ENCODE measurements around the gene POU2AF3. TPM values are rescaled to one million over a fixed set of nuclear protein-coding genes. Genes with fewer than 3 reads are reported as not detected.

The POU2AF3 gene
- total RNA-seq, 6 experiments from 2014 or later: 0.39 to 0.86 (median 0.52) TPM

DNA sequence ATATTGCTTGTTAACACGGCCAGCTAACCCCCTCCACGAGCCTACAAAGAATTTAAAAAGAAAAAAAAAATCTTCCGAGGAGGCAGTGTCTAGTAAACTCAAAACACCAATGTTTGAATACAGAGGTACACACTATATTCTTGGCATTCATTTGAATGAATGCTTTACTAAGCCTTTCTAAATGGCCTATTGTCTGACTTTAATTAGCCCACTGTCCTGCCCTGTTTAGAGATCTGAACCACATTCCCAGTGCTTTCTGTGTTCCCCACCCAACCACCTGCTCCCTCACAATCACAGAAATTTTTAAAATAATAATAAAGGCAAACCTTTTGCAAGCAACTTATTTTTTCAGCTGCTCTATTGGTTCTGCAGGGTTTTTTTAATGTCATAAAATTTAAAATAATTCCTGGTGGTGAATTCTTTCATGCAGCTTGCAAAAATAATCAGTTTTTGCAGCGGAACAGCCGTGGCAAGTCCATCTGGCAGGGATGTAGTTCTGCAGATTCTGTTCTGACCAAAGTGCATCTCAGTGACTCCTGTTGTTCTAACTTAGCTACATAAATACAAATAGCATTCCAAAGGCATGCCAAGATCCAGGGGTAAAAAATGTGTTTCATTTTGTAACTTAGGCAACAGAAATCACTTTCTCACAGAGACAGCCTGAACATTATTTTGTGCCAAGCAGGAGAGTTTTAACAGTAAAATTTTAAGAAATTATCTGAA lies 29.0 kb upstream of the POU2AF3 start:
- ATAC-seq (peak; percentile 75 to 97 (median 87)), DNase-seq (no peak)
- Histone ChIP-seq H3K27ac (no peak overlapping the region), H3K36me3 (no peaks in the 10 kb centered on the region), H3K4me3 (no peak overlapping the region), H3K27me3 (no peaks in the 10 kb centered on the region), H3K4me1 (no peaks in the 10 kb centered on the region), H3K9me3 (no peaks in the 10 kb centered on the region)
- WGBS (ENCODE audit: insufficient coverage, low coverage, low lambda C conversion rate, missing lambda C conversion rate): 32% methylated on average over 5 of the region's 5 CpGs
- TF ChIP-seq, protein P1, sequence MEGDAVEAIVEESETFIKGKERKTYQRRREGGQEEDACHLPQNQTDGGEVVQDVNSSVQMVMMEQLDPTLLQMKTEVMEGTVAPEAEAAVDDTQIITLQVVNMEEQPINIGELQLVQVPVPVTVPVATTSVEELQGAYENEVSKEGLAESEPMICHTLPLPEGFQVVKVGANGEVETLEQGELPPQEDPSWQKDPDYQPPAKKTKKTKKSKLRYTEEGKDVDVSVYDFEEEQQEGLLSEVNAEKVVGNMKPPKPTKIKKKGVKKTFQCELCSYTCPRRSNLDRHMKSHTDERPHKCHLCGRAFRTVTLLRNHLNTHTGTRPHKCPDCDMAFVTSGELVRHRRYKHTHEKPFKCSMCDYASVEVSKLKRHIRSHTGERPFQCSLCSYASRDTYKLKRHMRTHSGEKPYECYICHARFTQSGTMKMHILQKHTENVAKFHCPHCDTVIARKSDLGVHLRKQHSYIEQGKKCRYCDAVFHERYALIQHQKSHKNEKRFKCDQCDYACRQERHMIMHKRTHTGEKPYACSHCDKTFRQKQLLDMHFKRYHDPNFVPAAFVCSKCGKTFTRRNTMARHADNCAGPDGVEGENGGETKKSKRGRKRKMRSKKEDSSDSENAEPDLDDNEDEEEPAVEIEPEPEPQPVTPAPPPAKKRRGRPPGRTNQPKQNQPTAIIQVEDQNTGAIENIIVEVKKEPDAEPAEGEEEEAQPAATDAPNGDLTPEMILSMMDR (IDR thresholded peaks at IDR 0.05): no peak
- no peak for TF ChIP-seq POLR2A (IDR thresholded peaks at IDR 0.05)
- intact Hi-C loops (cut with DNase I): no loop called here

DNA sequence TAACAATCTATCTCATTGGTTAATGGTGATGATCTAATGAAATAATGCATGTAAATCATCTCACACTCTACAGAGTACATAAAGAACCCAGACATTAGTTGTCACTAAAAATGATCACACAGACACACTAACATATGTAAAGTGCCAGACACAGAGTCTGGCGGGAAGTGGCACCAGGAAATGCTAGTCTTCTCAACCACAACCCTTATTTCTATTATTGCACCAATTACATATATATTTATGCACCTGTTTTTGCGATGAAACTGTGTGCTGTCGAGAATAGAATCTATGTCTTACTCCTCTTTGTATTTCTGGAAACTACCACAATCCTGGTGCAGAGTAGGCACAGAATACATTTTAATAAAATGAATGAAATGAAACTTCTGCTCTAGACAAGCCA lies 25.9 kb upstream of the POU2AF3 start:
- Histone ChIP-seq H3K4me1 (no peaks in the 10 kb centered on the region), H3K27me3 (no peaks in the 10 kb centered on the region), H3K9me3 (no peaks in the 10 kb centered on the region), H3K36me3 (no peaks in the 10 kb centered on the region), H3K27ac (no peak overlapping the region), H3K4me3 (no peak overlapping the region)
- ATAC-seq: no peak
- intact Hi-C loops (cut with DNase I): no loop called here
- TF ChIP-seq, protein P1 (IDR thresholded peaks at IDR 0.05): no peak
- no peak for TF ChIP-seq POLR2A (IDR thresholded peaks at IDR 0.05)
- 82% methylated on average over 3 of the region's 3 CpGs for WGBS (ENCODE audit: insufficient coverage, low coverage, low lambda C conversion rate, missing lambda C conversion rate)
- no peak for DNase-seq

DNA sequence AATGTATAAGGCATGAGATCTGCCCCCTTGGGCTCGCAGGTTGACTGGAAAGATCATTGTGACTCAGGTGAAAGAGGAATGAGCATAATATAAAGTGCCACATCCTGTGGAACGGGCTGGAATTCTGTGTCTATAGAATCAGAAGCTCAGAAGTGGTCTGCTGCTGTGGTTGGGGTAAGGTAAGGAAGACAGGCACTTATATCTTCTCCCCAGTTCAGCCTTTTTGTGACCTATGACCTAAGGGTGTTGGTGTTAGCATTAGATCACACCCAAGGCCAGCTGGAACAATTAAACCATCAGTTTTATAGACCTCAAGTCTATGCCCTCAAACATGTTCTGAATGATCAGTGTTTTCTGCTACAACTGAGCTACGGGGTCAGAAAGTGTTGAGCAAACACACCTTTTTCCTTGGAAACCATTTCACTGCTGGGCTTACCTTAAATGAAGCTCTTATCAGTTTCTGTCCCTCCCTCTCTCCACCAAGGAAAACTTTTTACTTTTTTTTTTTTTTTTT lies 15.7 kb upstream of the POU2AF3 start:
- H3K9me3 ChIP-seq: no peaks in the 10 kb centered on the region
- 45% methylated on average over 3 of the region's 3 CpGs for WGBS (ENCODE audit: insufficient coverage, low coverage, low lambda C conversion rate, missing lambda C conversion rate)
- no peaks in the 10 kb centered on the region for H3K4me1 ChIP-seq
- no peak overlapping the region for H3K4me3 ChIP-seq
- H3K27me3 ChIP-seq: no peaks in the 10 kb centered on the region
- ATAC-seq: no peak
- no peak for DNase-seq
- intact Hi-C loops (cut with DNase I): loop anchor here in 1 of 2 donors (5.0 kb wide), 1 partner anchor 140 kb away; no protein-coding TSS in a partner anchor
- TF ChIP-seq, protein P1 (IDR thresholded peaks at IDR 0.05): no peak
- no peak for TF ChIP-seq POLR2A (IDR thresholded peaks at IDR 0.05)
- no peak overlapping the region for H3K27ac ChIP-seq
- no peaks in the 10 kb centered on the region for H3K36me3 ChIP-seq

DNA sequence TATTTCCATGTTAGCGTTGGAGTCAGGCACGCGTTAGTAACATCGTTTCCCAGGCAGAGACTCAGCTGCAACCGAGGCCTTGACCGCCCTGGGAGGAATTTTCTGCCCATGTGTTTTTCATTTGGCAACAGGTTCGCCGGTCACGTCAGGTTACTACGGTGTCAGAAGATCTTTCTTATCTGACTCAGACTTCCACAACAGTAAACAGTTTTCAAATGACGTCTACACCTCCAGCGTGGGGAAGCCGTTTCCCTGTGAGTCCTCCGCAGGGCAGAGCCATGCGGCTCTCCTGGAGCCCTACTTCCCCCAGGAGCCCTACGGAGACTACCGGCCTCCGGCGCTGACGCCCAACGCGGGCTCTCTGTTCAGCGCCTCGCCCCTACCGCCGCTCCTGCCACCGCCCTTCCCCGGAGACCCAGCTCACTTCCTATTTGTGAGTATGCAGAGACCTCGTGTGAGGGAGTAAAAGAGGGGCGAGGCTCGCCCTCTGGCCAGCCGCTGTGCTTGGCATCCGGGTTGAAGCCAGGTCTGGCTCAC lies 14.3 kb upstream of the POU2AF3 start:
- no peak overlapping the region for H3K27ac ChIP-seq
- H3K4me3 ChIP-seq: no peak overlapping the region
- intact Hi-C loops (cut with DNase I): loop anchor here in 1 of 2 donors (5.0 kb wide), 1 partner anchor 138 kb away; no protein-coding TSS in a partner anchor
- H3K9me3 ChIP-seq: no peaks in the 10 kb centered on the region
- WGBS (ENCODE audit: insufficient coverage, low coverage, low lambda C conversion rate, missing lambda C conversion rate): 75% methylated on average over 21 of the region's 33 CpGs
- H3K4me1 ChIP-seq: no peaks in the 10 kb centered on the region
- peak in 1 of 4 donors; percentile 10 for ATAC-seq
- H3K36me3 ChIP-seq: no peaks in the 10 kb centered on the region
- no peaks in the 10 kb centered on the region for H3K27me3 ChIP-seq
- TF ChIP-seq, protein P1 (IDR thresholded peaks at IDR 0.05): no peak
- DNase-seq: no peak
